ELR (cell line): ENCODE results near the gene OR4K17.
"Not testable (repeated sequence)": the region's sequence is repeated elsewhere in the genome, so short reads cannot be mapped to it uniquely, and the experiment has no call there.

Experiments used
- DNase-seq: peaks from one replicate; pipeline ENCODE4 v3.0.0-alpha.2; 2015; ENCODE audit warnings: low read depth

OR4K17 gene

GRCh38 chr14:20110438-20110837 lies at the start of gene OR4K17:
Gene OR4K17 (plus strand): TSS chr14:20110739. CDS start chr14:20117500, 6,761 bp downstream.
- no peak for DNase-seq

GRCh38 chr14:20092050-20092449 lies 18.5 kb upstream of the OR4K17 start:
- DNase-seq = no peak

DNA sequence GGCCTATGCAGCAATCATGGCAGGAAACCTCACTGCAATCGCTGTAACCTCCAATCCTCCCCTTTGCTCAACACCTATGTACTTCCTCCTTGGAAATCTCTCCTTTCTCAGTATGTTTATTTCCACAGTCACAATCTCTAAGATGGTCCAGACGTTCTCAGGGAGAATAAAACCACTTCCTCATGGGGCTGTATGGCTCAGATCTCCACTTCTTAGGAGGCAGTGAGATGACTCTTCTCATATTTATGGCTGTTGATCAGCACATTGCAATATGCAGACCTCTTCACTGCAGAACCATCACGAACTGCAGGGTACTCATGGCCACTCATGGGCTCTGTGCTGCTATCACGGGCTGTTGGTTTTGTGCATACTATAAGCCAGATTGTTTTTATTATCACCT lies 17.1 kb upstream of the OR4K17 start:
- no peak for DNase-seq

- DNase-seq = not testable (repeated sequence)
These were observed 11.4 kb upstream of the OR4K17 start for GRCh38 chr14:20098926-20099770.

- no peak for DNase-seq
These were observed 1.8 kb downstream of the OR4K17 start for GRCh38 chr14:20112321-20112720.

- DNase-seq = no peak
These were observed 6.2 kb downstream of the OR4K17 start for GRCh38 chr14:20116748-20117147.

DNA sequence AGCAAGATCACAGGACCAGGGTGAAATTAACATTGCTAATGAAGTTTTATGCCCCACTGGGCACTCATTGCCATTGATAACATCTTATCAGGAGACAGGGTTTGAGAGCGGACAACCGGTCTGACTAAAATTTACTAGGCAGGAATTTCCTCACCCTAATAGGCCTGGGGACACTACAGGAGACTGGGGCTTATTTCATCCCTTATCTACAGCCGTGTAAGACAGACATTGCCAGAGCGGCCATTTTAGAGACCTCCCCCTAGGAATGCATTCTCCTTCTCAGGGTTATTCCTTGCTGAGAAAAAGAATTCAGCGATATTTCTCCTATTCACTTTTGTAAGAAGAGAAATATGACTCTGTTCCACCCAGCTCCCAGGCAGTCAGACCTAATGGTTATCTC lies 8.3 kb downstream of the OR4K17 start:
- no peak for DNase-seq

DNA sequence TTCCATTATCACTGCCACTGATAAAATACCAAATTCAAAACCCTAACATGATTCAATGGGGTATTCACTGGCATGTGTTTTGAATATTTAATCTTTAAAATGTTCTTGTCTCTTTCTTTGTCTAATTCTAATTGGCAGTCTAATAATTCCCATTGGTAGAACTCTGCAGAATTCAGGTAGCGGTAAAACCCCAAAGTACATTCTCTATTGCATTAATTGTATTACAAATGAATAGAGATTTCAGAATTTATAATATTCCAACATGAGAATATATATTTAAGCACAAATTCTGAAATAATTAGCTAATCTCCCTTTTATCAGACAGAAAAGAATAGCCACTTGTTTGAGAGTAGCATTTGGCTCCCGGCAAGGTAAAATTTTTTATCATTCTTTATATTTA lies 28.0 kb downstream of the OR4K17 start, which contains the start of gene OR4N5:
Gene OR4N5, plus strand, starts transcription at position 301 of the 400 bp plus-strand sequence. CDS start 4,916 bp downstream, outside the sequence.
- DNase-seq = no peak

- no peak for DNase-seq
These were observed 33.4 kb downstream of the OR4K17 start for GRCh38 chr14:20143911-20144310.

GRCh38 chr14:20144820-20145219 lies 34.3 kb downstream of the OR4K17 start:
- DNase-seq = no peak

DNA sequence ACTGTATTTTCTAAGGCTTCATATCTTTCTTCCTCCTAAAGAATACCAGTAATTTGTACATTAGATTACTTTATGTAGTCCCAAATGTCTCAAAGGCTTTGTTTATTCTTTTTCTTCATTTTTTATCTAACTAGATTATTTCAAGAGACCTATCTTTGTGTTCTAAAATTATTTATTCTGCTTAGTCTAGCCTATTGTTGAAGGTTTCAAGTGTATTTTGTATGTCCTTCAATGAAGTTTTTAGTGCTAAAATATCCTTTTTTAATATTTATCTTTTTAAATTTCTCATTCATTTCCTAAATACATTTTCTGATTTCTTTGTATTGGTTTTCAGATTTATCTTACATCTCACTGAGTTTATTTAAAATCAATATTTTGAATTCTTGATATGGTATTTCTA lies 53.9 kb downstream of the OR4K17 start:
- DNase-seq = no peak

GRCh38 chr14:20167091-20167490 lies 56.6 kb downstream of the OR4K17 start:
- no peak for DNase-seq

DNA sequence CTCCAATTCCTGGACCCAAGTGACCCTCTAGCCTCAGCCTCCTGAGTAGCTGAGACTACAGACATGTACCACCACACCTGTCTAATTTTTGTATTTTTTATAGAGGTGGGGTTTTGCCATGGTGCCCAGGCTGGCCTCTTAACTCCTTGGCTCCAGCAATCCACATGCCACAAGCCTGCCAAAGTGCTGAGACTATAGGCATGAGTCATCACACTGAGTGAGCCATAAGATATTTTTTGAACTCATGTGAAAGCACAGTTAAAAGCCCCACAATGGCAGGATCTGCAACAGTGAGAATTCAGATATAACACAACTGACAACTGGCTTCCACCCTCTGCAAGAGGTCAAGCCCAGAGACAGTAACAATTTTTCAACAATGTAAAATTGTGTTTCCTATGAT lies 59.3 kb downstream of the OR4K17 start:
- DNase-seq = peak; percentile 47
